Measurements from ENCODE around the gene PLET1. TPM values are rescaled to one million over a fixed set of nuclear protein-coding genes. Genes with fewer than 3 reads are reported as not detected.

The PLET1 gene
- total RNA-seq, 3 donors from 2014 or later (not counting 1 experiment from before 2014, with no cell fraction given) = not detected

- WGBS (ENCODE audit: insufficient coverage) = 86% methylated on average over 3 of the region's 3 CpGs
- no peaks in the 10 kb centered on the region for H3K27me3 Mint-ChIP-seq (ENCODE audit: low read depth in 2 of 2)
- no peak for DNase-seq
- H3K9me3 ChIP-seq (ENCODE audit: control insufficient read depth, insufficient read depth, low read length) = no peaks in the 10 kb centered on the region
- no peaks in the 10 kb centered on the region for H3K36me3 Mint-ChIP-seq
- H3K27ac Mint-ChIP-seq = no peak overlapping the region
- no peaks in the 10 kb centered on the region for H3K4me1 Mint-ChIP-seq
- H3K4me1 ChIP-seq (ENCODE audit: control insufficient read depth, insufficient read depth, low read length) = no peaks in the 10 kb centered on the region
- no peak for TF ChIP-seq CTCF (IDR thresholded peaks at IDR 0.05)
- no peak overlapping the region for H3K4me3 ChIP-seq (ENCODE audit: low read length)
- intact Hi-C loops (cut with micrococcal nuclease) = loop anchor here (1.0 kb wide), 1 partner anchor 14 kb away; the partner anchor contains the start of gene PTS
- no peaks in the 10 kb centered on the region for H3K36me3 ChIP-seq (ENCODE audit: control insufficient read depth, insufficient read depth, low read length)
- no peak overlapping the region for H3K27ac ChIP-seq (ENCODE audit: low read length)
- H3K9me3 Mint-ChIP-seq = no peaks in the 10 kb centered on the region
- H3K27me3 ChIP-seq (ENCODE audit: control insufficient read depth, insufficient read depth, low read length) = no peaks in the 10 kb centered on the region
- no peak for ATAC-seq
- H3K4me3 Mint-ChIP-seq = no peak overlapping the region
These were observed 48.4 kb downstream of the PLET1 start for GRCh38 chr11:112212290-112212689.

- Histone ChIP-seq H3K36me3 (ENCODE audit: control insufficient read depth, insufficient read depth, low read length) (no peaks in the 10 kb centered on the region), H3K4me3 (ENCODE audit: low read length) (no peak overlapping the region), H3K9me3 (ENCODE audit: control insufficient read depth, insufficient read depth, low read length) (no peaks in the 10 kb centered on the region), H3K27me3 (ENCODE audit: control insufficient read depth, insufficient read depth, low read length) (no peaks in the 10 kb centered on the region), H3K27ac (ENCODE audit: low read length) (no peak overlapping the region), H3K4me1 (ENCODE audit: control insufficient read depth, insufficient read depth, low read length) (no peaks in the 10 kb centered on the region)
- Mint-ChIP-seq H3K27ac (no peak overlapping the region), H3K36me3 (no peaks in the 10 kb centered on the region), H3K9me3 (no peaks in the 10 kb centered on the region), H3K4me1 (no peaks in the 10 kb centered on the region), H3K27me3 (ENCODE audit: low read depth in 2 of 2) (no peaks in the 10 kb centered on the region), H3K4me3 (no peak overlapping the region)
- intact Hi-C loops (cut with micrococcal nuclease) = no loop called here
- WGBS (ENCODE audit: insufficient coverage) = no CpG with 5 or more reads among the region's 2 CpGs
- DNase-seq (no peak), ATAC-seq (no peak)
- TF ChIP-seq CTCF (IDR thresholded peaks at IDR 0.05) = no peak
These were observed 49.1 kb downstream of the PLET1 start for GRCh38 chr11:112211536-112211935.

GRCh38 chr11:112210890-112211289 is 49.8 kb downstream of the PLET1 start:
- H3K4me3 ChIP-seq (ENCODE audit: low read length) = no peak overlapping the region
- no peaks in the 10 kb centered on the region for H3K27me3 Mint-ChIP-seq (ENCODE audit: low read depth in 2 of 2)
- H3K36me3 Mint-ChIP-seq = no peaks in the 10 kb centered on the region
- H3K27me3 ChIP-seq (ENCODE audit: control insufficient read depth, insufficient read depth, low read length) = no peaks in the 10 kb centered on the region
- intact Hi-C loops (cut with micrococcal nuclease) = no loop called here
- ATAC-seq (no peak), DNase-seq (no peak)
- WGBS (ENCODE audit: insufficient coverage) = no CpG with 5 or more reads among the region's 1 CpG
- H3K27ac Mint-ChIP-seq = no peak overlapping the region
- H3K4me1 Mint-ChIP-seq = no peaks in the 10 kb centered on the region
- H3K4me3 Mint-ChIP-seq = no peak overlapping the region
- no peaks in the 10 kb centered on the region for H3K9me3 Mint-ChIP-seq
- no peaks in the 10 kb centered on the region for H3K4me1 ChIP-seq (ENCODE audit: control insufficient read depth, insufficient read depth, low read length)
- no peak overlapping the region for H3K27ac ChIP-seq (ENCODE audit: low read length)
- TF ChIP-seq CTCF (IDR thresholded peaks at IDR 0.05) = no peak
- no peaks in the 10 kb centered on the region for H3K36me3 ChIP-seq (ENCODE audit: control insufficient read depth, insufficient read depth, low read length)
- no peaks in the 10 kb centered on the region for H3K9me3 ChIP-seq (ENCODE audit: control insufficient read depth, insufficient read depth, low read length)

- ATAC-seq = no peak
- H3K27ac ChIP-seq (ENCODE audit: low read length) = no peak overlapping the region
- no peak overlapping the region for H3K4me3 ChIP-seq (ENCODE audit: low read length)
- no peak for TF ChIP-seq CTCF (IDR thresholded peaks at IDR 0.05)
- H3K27me3 ChIP-seq (ENCODE audit: control insufficient read depth, insufficient read depth, low read length) = no peaks in the 10 kb centered on the region
- Mint-ChIP-seq H3K4me3 (no peak overlapping the region), H3K27ac (no peak overlapping the region), H3K4me1 (no peaks in the 10 kb centered on the region), H3K27me3 (ENCODE audit: low read depth in 2 of 2) (no peaks in the 10 kb centered on the region), H3K9me3 (no peaks in the 10 kb centered on the region), H3K36me3 (no peaks in the 10 kb centered on the region)
- H3K9me3 ChIP-seq (ENCODE audit: control insufficient read depth, insufficient read depth, low read length) = no peaks in the 10 kb centered on the region
- DNase-seq = no peak
- H3K36me3 ChIP-seq (ENCODE audit: control insufficient read depth, insufficient read depth, low read length) = no peaks in the 10 kb centered on the region
- intact Hi-C loops (cut with micrococcal nuclease) = no loop called here
- 93% methylated on average over 23 of the region's 23 CpGs for WGBS (ENCODE audit: insufficient coverage)
- H3K4me1 ChIP-seq (ENCODE audit: control insufficient read depth, insufficient read depth, low read length) = no peaks in the 10 kb centered on the region
These were observed 54.6 kb downstream of the PLET1 start for GRCh38 chr11:112206071-112206470.
